OCI-LY7 (cell line): Measurements from ENCODE around the gene MIP.

Experiments used
- CTCF ChIP-seq: fragments of 200-600 bp; sonication (generic); conservative IDR thresholded peaks from 2 replicates; pipeline ENCODE4 v1.5.1; 2014; ENCODE audit warnings: mild to moderate bottlenecking, antibody characterized with exemption, low read length, moderate library complexity, mixed read lengths
- EZH2phosphoT487 ChIP-seq: fragments of 200-600 bp; sonication (generic); IDR thresholded peaks from 2 replicates; pipeline ENCODE4 v1.6.1; 2018; ENCODE audit warnings: low read depth, borderline replicate concordance, mild to moderate bottlenecking, mixed run types, antibody characterized with exemption, low read length, moderate library complexity, mixed read lengths

- TF ChIP-seq CTCF (no peak), EZH2phosphoT487 (no peak)
These were observed 32.2 kb upstream of the MIP start for GRCh38 chr12:56486694-56487093.
